GM18507 (cell line): Measurements from ENCODE around the gene G6PC1.
"Not testable (repeated sequence)": the region's sequence is repeated elsewhere in the genome, so short reads cannot be mapped to it uniquely, and the experiment has no call there.

Experiments used
- DNase-seq: peaks from one replicate; pipeline ENCODE4 v3.0.0; 2011; ENCODE audit warnings: low read depth; ENCODE audit not compliant: insufficient read length; ENCODE audit errors: extremely low spot score
- FAIRE-seq: peaks from 2 replicates; lab custom pipeline; 2011; peaks lifted over from hg19 to GRCh38; lab: Jason Lieb, UNC

G6PC1 gene

DNA sequence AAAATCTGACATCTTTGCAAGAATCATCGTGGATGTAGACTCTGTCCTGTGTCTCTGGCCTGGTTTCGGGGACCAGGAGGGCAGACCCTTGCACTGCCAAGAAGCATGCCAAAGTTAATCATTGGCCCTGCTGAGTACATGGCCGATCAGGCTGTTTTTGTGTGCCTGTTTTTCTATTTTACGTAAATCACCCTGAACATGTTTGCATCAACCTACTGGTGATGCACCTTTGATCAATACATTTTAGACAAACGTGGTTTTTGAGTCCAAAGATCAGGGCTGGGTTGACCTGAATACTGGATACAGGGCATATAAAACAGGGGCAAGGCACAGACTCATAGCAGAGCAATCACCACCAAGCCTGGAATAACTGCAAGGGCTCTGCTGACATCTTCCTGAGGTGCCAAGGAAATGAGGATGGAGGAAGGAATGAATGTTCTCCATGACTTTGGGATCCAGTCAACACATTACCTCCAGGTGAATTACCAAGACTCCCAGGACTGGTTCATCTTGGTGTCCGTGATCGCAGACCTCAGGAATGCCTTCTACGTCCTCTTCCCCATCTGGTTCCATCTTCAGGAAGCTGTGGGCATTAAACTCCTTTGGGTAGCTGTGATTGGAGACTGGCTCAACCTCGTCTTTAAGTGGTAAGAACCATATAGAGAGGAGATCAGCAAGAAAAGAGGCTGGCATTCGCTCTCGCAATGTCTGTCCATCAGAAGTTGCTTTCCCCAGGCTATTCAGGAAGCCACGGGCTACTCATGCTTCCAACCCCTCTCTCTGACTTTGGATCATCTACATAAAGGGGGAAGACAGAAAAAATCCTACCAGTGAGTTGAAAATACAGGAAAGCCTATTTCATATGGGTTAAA lies at the start of gene G6PC1:
TSS of gene G6PC1 (plus strand) at position 340 of the 872 bp plus-strand sequence. CDS start at position 418, 78 bp downstream.
- FAIRE-seq (no peak), DNase-seq (no peak)

DNA sequence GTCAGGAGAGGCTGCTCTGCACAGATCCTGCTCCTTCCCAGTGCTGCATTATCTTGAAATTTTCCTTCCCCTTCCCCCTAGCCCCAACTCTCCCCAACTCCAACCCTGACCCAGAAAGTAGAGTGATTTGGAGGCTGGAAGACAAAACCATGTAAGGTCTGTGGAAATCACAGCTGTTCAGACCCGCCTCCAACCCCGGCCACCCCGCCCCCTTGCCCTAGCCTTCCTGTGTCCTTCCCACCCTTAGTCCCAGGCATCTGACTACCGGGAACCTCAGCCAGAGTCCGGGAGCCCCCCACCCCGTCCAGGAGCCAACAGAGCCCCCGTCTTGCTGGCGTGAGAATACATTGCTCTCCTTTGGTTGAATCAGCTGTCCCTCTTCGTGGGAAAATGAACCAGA lies 49.6 kb upstream of the G6PC1 start, which contains the start of gene AOC3:
TSS of gene AOC3 (plus strand) at position 246 of the 400 bp plus-strand sequence. CDS start at position 391, 145 bp downstream.
- no peak for FAIRE-seq
- no peak for DNase-seq

DNA sequence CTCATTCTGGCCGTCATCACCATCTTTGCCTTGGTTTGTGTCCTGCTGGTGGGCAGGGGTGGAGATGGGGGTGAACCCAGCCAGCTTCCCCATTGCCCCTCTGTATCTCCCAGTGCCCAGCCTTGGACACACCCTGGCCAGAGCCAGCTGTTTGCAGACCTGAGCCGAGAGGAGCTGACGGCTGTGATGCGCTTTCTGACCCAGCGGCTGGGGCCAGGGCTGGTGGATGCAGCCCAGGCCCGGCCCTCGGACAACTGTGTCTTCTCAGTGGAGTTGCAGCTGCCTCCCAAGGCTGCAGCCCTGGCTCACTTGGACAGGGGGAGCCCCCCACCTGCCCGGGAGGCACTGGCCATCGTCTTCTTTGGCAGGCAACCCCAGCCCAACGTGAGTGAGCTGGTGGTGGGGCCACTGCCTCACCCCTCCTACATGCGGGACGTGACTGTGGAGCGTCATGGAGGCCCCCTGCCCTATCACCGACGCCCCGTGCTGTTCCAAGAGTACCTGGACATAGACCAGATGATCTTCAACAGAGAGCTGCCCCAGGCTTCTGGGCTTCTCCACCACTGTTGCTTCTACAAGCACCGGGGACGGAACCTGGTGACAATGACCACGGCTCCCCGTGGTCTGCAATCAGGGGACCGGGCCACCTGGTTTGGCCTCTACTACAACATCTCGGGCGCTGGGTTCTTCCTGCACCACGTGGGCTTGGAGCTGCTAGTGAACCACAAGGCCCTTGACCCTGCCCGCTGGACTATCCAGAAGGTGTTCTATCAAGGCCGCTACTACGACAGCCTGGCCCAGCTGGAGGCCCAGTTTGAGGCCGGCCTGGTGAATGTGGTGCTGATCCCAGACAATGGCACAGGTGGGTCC lies 49.0 kb upstream of the G6PC1 start:
- not testable (repeated sequence) for DNase-seq, FAIRE-seq

- DNase-seq (no peak), FAIRE-seq (no peak)
These were observed 48.2 kb upstream of the G6PC1 start for GRCh38 chr17:42852351-42852750.

DNA sequence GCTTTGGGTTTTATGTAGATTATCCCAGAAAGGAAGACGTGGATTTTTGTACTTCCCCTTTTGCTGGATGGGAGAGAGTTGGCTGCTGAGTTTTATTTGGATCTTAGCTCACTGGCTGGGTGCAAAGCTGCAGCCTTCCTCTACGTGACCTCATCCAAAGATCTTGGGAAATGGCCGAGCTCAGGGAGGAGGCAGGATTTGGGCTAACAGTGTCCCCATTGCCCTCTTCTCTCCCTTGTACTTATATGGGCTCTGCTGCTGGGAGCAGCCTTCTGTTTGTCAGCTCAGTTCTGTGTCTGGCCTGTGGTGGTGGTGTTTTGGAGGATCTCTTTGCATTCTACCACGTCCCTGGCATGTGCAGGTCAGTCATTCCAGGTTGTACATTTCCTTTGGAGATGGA lies 47.6 kb upstream of the G6PC1 start:
- DNase-seq (no peak), FAIRE-seq (no peak)

DNA sequence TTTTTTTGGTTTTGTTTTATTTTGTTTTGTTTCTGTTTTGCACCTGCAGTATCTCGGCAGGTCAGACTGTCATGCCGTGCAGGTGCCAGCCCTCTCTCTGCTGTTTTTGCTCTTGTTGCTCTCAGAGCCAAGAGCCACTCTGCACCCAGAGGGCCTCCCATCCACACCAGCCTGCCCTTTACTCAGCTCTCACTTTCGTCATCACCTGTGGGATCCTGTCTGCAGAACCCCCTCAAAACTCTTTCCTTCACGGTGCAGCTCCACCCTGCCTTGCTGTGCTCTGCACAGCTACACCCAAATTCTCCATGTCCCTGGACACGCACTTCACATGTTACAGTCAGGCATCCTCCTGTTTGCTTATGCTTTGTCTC lies 47.0 kb upstream of the G6PC1 start:
- DNase-seq (no peak), FAIRE-seq (no peak)

DNA sequence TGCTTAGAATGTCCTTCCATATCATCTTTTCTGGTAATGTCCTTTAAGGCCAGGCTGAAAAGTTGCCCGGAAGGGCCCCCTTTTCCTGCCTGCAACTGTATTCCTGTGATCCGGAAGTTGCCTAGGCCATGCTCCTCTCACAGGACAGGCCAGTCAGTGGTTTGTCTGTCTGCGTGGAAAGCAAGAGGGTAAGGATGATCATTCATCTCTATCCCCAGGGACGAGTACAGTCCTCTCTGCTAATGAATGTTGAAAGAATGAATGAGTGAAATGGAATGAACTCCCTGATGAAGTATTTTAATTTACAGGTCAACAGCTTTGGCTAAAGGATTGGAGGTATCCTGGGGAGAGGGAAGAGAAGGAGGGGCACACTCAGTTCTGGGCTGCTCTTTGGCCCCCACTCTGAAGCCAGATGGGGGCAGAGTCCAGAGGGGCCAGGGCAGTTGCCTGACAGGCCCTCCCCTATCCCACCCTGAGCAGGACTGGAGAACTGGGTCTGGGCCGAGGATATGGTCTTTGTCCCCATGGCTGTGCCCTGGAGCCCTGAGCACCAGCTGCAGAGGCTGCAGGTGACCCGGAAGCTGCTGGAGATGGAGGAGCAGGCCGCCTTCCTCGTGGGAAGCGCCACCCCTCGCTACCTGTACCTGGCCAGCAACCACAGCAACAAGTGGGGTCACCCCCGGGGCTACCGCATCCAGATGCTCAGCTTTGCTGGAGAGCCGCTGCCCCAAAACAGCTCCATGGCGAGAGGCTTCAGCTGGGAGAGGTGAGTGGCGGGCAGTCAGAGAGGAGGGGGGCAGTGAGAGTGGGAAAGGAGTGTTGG lies 46.4 kb upstream of the G6PC1 start:
- no peak for FAIRE-seq

GRCh38 chr17:42855048-42855596 lies 45.5 kb upstream of the G6PC1 start:
- DNase-seq (no peak), FAIRE-seq (no peak)

More for the DNA sequence above, 46.4 kb upstream of the G6PC1 start:
- DNase-seq = no peak

DNA sequence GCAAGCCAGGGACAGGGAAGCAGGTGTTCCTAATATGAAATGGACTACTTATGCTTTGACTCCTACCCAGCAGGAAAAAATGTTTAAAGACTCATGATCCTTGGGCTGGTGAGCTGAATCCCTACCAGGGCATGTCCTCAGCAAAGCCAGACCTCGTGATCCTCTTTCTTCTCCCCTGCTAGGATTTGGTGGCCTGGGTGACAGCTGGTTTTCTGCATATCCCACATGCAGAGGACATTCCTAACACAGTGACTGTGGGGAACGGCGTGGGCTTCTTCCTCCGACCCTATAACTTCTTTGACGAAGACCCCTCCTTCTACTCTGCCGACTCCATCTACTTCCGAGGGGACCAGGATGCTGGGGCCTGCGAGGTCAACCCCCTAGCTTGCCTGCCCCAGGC lies 44.5 kb upstream of the G6PC1 start:
- not testable (repeated sequence) for FAIRE-seq, DNase-seq

- not testable (repeated sequence) for FAIRE-seq
These were observed 44.1 kb upstream of the G6PC1 start for GRCh38 chr17:42856516-42856915.

GRCh38 chr17:42857389-42857788 lies 43.2 kb upstream of the G6PC1 start:
- FAIRE-seq (no peak), DNase-seq (no peak)

More at GRCh38 chr17:42856516-42856915, 44.1 kb upstream of the G6PC1 start:
- not testable (repeated sequence) for DNase-seq

DNA sequence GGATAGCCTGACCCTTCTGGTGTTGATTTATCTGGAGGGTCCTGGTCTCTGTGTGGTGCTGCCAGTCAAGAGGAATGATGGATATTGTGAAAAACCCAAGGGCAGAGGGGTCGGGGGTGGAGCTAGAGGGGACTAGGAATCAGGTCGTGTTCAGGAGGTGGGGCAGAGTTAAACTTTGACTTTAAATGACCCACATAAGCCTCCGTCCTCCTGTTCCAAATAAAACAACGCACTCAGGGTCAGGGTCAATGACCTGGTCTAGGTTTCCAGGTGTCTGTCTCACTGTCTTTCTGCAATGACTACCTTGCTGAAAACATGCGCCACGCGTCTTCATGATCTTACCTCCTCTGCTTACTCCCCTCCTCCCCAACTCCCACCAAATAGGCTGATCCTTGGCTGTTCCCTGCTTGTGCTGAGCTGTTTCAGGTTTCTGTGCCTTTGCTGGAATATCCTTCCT lies 34.9 kb upstream of the G6PC1 start:
- no peak for DNase-seq
- FAIRE-seq = no peak

GRCh38 chr17:42866216-42866615 lies 34.4 kb upstream of the G6PC1 start:
- no peak for FAIRE-seq
- no peak for DNase-seq

- FAIRE-seq (no peak), DNase-seq (no peak)
These were observed 33.7 kb upstream of the G6PC1 start for GRCh38 chr17:42866631-42867575.

DNA sequence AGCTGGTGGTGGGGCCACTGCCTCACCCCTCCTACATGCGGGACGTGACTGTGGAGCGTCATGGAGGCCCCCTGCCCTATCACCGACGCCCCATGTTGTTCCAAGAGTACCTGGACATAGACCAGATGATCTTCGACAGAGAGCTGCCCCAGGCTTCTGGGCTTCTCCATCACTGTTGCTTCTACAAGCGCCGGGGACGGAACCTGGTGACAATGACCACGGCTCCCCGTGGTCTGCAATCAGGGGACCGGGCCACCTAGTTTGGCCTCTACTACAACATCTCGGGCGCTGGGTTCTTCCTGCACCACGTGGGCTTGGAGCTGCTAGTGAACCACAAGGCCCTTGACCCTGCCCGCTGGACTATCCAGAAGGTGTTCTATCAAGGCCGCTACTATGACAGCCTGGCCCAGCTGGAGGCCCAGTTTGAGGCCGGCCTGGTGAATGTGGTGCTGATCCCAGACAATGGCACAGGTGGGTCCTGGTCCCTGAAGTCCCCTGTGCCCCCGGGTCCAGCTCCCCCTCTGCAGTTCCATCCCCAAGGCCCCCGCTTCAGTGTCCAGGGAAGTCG lies 32.8 kb upstream of the G6PC1 start:
- not testable (repeated sequence) for FAIRE-seq, DNase-seq

GRCh38 chr17:42868338-42868737 lies 32.3 kb upstream of the G6PC1 start:
- no peak for DNase-seq
- no peak for FAIRE-seq

DNA sequence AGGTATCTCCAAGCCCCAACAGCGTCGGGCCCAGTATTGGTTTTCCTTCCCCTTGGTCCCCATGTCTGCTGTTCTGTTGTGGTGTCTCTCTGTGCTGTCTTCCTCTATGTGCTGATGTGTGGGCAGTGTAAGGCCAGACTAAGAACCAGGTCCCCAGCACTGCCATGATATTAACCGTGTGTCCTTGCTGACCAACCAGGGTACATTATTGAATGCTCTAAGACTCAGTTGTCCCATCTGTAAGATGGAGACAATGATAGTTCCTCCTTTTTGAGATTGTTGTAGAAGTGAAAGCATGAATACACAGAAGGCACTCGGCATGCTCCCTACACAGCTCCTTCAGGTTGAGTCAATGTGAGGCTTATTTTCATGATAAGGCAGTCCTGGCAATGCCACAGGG lies 29.0 kb upstream of the G6PC1 start:
- FAIRE-seq (no peak), DNase-seq (no peak)
